Activated B cell treated with CpG ODN at 0.5 μM for 24 hours (primary cell): Measurements from ENCODE around the gene SUPT16H. TPM values are rescaled to one million over a fixed set of nuclear protein-coding genes. Genes with fewer than 3 reads are reported as not detected.

Experiments used
- ATAC-seq: fragments of 200-7000 bp; cut with Tn5 transposase; one replicate; pipeline ENCODE4 v1.10.0; 2021; ENCODE audit warnings: low read depth, mild to moderate bottlenecking, moderate library complexity
- CTCF ChIA-PET: fragments of 350-600 bp; sonication (Branson Sonifier 250); formaldehyde crosslinking; loops from one replicate; lab custom pipeline; 2021; ENCODE audit warnings: antibody characterized with exemption; lab: Charles Lee
- POLR2A ChIA-PET: fragments of 350-600 bp; sonication (Branson Sonifier 250); formaldehyde crosslinking; loops from one replicate; lab custom pipeline; 2021; ENCODE audit warnings: antibody characterized with exemption; lab: Charles Lee
- DNase-seq: peaks from one replicate; pipeline ENCODE4 v3.0.0; 2022
- H3K27ac Mint-ChIP-seq: one replicate; pipeline ENCODE4 v1.8.0; 2020; ENCODE audit warnings: mixed read lengths
- H3K27me3 Mint-ChIP-seq: one replicate; pipeline ENCODE4 v1.8.0; 2021; ENCODE audit warnings: mixed read lengths
- H3K36me3 Mint-ChIP-seq: one replicate; pipeline ENCODE4 v1.8.0; 2021; ENCODE audit warnings: low read depth, mixed read lengths
- H3K4me1 Mint-ChIP-seq: one replicate; pipeline ENCODE4 v1.8.0; 2021; ENCODE audit warnings: mixed read lengths
- H3K4me3 Mint-ChIP-seq: one replicate; pipeline ENCODE4 v1.8.0; 2020; ENCODE audit warnings: mild to moderate bottlenecking, mixed read lengths
- H3K9me3 Mint-ChIP-seq: one replicate; pipeline ENCODE4 v1.8.0; 2020; ENCODE audit warnings: mixed read lengths
- CTCF ChIP-seq: fragments of 200-600 bp; IDR thresholded peaks from one replicate; pipeline ENCODE4 v1.8.0; 2022; ENCODE audit warnings: antibody characterized with exemption, mild to moderate bottlenecking
- intact Hi-C: fragments of 100-400 bp; cut with micrococcal nuclease; formaldehyde crosslinking; loops from one replicate; pipeline ENCODE4 v1.15.1; 2024
- total RNA-seq: library from RNA; stranded (reverse); gene quantifications from 2 replicates; pipeline ENCODE4 v1.2.3, GENCODE V29; 2022

The SUPT16H gene
- total RNA-seq, 1 donor from 2014 or later, result 102 TPM

- no peak for TF ChIP-seq CTCF
- ATAC-seq (no peak), DNase-seq (no peak)
- CTCF ChIA-PET, result no interaction called here
- no peaks in the 10 kb centered on the region for H3K9me3 Mint-ChIP-seq
- no peak overlapping the region for H3K4me3 Mint-ChIP-seq
- no peaks in the 10 kb centered on the region for H3K4me1 Mint-ChIP-seq
- H3K36me3 Mint-ChIP-seq, result no peaks in the 10 kb centered on the region
- H3K27ac Mint-ChIP-seq, result no peak overlapping the region
- no peaks in the 10 kb centered on the region for H3K27me3 Mint-ChIP-seq
- POLR2A ChIA-PET, result no interaction called here
- intact Hi-C loops, result no loop called here
Observed at GRCh38 chr14:21326972-21327371, 56.8 kb downstream of the SUPT16H start.

- no peaks in the 10 kb centered on the region for H3K27me3 Mint-ChIP-seq
- ATAC-seq (no peak), DNase-seq (no peak)
- no peaks in the 10 kb centered on the region for H3K9me3 Mint-ChIP-seq
- intact Hi-C loops, result no loop called here
- no peaks in the 10 kb centered on the region for H3K36me3 Mint-ChIP-seq
- peaks cover 11% of the 10 kb centered on the region for H3K4me1 Mint-ChIP-seq
- POLR2A ChIA-PET, result no interaction called here
- CTCF ChIA-PET, result no interaction called here
- no peak for TF ChIP-seq CTCF
- H3K27ac Mint-ChIP-seq, result no peak overlapping the region
- no peak overlapping the region for H3K4me3 Mint-ChIP-seq
Observed at GRCh38 chr14:21322716-21323115, 61.1 kb downstream of the SUPT16H start.

GRCh38 chr14:21320913-21321312 lies 62.9 kb downstream of the SUPT16H start:
- TF ChIP-seq CTCF, result no peak
- CTCF ChIA-PET, result no interaction called here
- no peaks in the 10 kb centered on the region for H3K9me3 Mint-ChIP-seq
- POLR2A ChIA-PET, result no interaction called here
- DNase-seq, result no peak
- H3K4me1 Mint-ChIP-seq, result peaks cover 22% of the 10 kb centered on the region
- H3K27me3 Mint-ChIP-seq, result no peaks in the 10 kb centered on the region
- H3K36me3 Mint-ChIP-seq, result no peaks in the 10 kb centered on the region
- no peak for ATAC-seq
- intact Hi-C loops, result no loop called here
- no peak overlapping the region for H3K27ac Mint-ChIP-seq
- H3K4me3 Mint-ChIP-seq, result no peak overlapping the region

- H3K4me3 Mint-ChIP-seq, result peak overlapping the region; percentile 25
Observed at GRCh38 chr14:21317398-21317797, 66.4 kb downstream of the SUPT16H start.

GRCh38 chr14:21313512-21313911 lies 70.3 kb downstream of the SUPT16H start:
- ATAC-seq (no peak), DNase-seq (no peak)
- TF ChIP-seq CTCF, result no peak
- no peaks in the 10 kb centered on the region for H3K27me3 Mint-ChIP-seq
- ChIA-PET POLR2A (interaction anchor here (0.6 kb wide), 1 partner anchor 56 kb away, joined by 3 read pairs; no protein-coding TSS in a partner anchor), CTCF (no interaction called here)
- no peaks in the 10 kb centered on the region for H3K9me3 Mint-ChIP-seq
- intact Hi-C loops, result no loop called here
- no peak overlapping the region for H3K27ac Mint-ChIP-seq
- H3K36me3 Mint-ChIP-seq, result no peaks in the 10 kb centered on the region
- H3K4me1 Mint-ChIP-seq, result peaks cover 25% of the 10 kb centered on the region
- no peak overlapping the region for H3K4me3 Mint-ChIP-seq

More at GRCh38 chr14:21317398-21317797, 66.4 kb downstream of the SUPT16H start:
- Mint-ChIP-seq H3K36me3 (no peaks in the 10 kb centered on the region), H3K9me3 (no peaks in the 10 kb centered on the region), H3K4me1 (peaks cover 22% of the 10 kb centered on the region), H3K27ac (peak overlapping the region; percentile 64), H3K27me3 (no peaks in the 10 kb centered on the region)
- POLR2A ChIA-PET, result interaction anchor here (0.5 to 2.0 kb wide), 7 partner anchors 9 to 64 kb away, joined by 3 to 7 read pairs (median 4); no protein-coding TSS in a partner anchor
- TF ChIP-seq CTCF, result no peak
- CTCF ChIA-PET, result no interaction called here
- intact Hi-C loops, result loop anchor here (1.0 kb wide), 1 partner anchor 9 kb away; no protein-coding TSS in a partner anchor
- ATAC-seq (peak; percentile 86), DNase-seq (no peak)
